COLO668 (cell line): ENCODE results near the gene TMEM183A.
A peak's percentile ranks its signal among the peaks of the same experiment; 100 is the strongest.
"Not testable (repeated sequence)": the region's sequence is repeated elsewhere in the genome, so short reads cannot be mapped to it uniquely, and the experiment has no call there.

ENCODE experiments used
- DNase-seq: peaks from one replicate; lab custom pipeline; 2025; ENCODE audit not compliant: unreplicated experiment; lab: John Stamatoyannopoulos, UW

The TMEM183A gene

GRCh38 chr1:202986120-202986519 is 21.1 kb upstream of the TMEM183A start:
- not testable (repeated sequence) for DNase-seq

GRCh38 chr1:202987255-202987654 is 19.9 kb upstream of the TMEM183A start:
- no peak for DNase-seq

- no peak for DNase-seq
Observed at GRCh38 chr1:202987922-202988583, 19.1 kb upstream of the TMEM183A start.

GRCh38 chr1:202989879-202990278 is 17.3 kb upstream of the TMEM183A start:
- DNase-seq: no peak

GRCh38 chr1:202991112-202991511 is 16.1 kb upstream of the TMEM183A start:
- DNase-seq: no peak

GRCh38 chr1:202994756-202995155 is 12.4 kb upstream of the TMEM183A start:
- no peak for DNase-seq

- DNase-seq: peak; percentile 61
Observed at GRCh38 chr1:202998836-202999750, 8.1 kb upstream of the TMEM183A start.

- no peak for DNase-seq
Observed at GRCh38 chr1:203000217-203000944, 6.8 kb upstream of the TMEM183A start.

- DNase-seq: no peak
Observed at GRCh38 chr1:203001986-203002385, 5.2 kb upstream of the TMEM183A start.

GRCh38 chr1:203002951-203003350 is 4.2 kb upstream of the TMEM183A start:
- no peak for DNase-seq

- DNase-seq: not testable (repeated sequence)
Observed at GRCh38 chr1:203005395-203006142, 1.6 kb upstream of the TMEM183A start.

GRCh38 chr1:203009185-203009584 is 2.0 kb downstream of the TMEM183A start:
- no peak for DNase-seq

- DNase-seq: no peak
Observed at GRCh38 chr1:203011582-203011981, 4.4 kb downstream of the TMEM183A start.

- no peak for DNase-seq
Observed at GRCh38 chr1:203017061-203017460, 9.9 kb downstream of the TMEM183A start.

- no peak for DNase-seq
Observed at GRCh38 chr1:203017692-203018091, 10.5 kb downstream of the TMEM183A start.

GRCh38 chr1:203022855-203023254 is 15.7 kb downstream of the TMEM183A start:
- DNase-seq: not testable (repeated sequence)

- DNase-seq: no peak
Observed at GRCh38 chr1:203025686-203026030, 18.5 kb downstream of the TMEM183A start.

- DNase-seq: peak; percentile 94
Observed at GRCh38 chr1:203026031-203026665, 19.0 kb downstream of the TMEM183A start, which contains the start of gene PPFIA4. PPFIA4 (plus strand) TSS chr1:203026491; CDS start chr1:203039009, 12,518 bp downstream.

- no peak for DNase-seq
Observed at GRCh38 chr1:203026666-203027663, 19.8 kb downstream of the TMEM183A start.
